ENCODE results near the gene BCORL1.

Gene BCORL1

GRCh38 chrX:130072345-130072740 lies 89.9 kb downstream of the BCORL1 start:
- DNase-seq: no peak

- DNase-seq: no peak
Measured at GRCh38 chrX:130075777-130076176, 93.3 kb downstream of the BCORL1 start.

- peak; percentile 61 for DNase-seq
Measured at GRCh38 chrX:130079824-130080406, 97.5 kb downstream of the BCORL1 start.

GRCh38 chrX:130080791-130081367 lies 98.4 kb downstream of the BCORL1 start:
- no peak for DNase-seq

- DNase-seq: no peak
Measured at GRCh38 chrX:130081421-130082045, 99.1 kb downstream of the BCORL1 start.

- DNase-seq: peak; percentile 61
Measured at GRCh38 chrX:130082244-130083106, 100.0 kb downstream of the BCORL1 start.

GRCh38 chrX:130083107-130083490 lies 100.7 kb downstream of the BCORL1 start:
- no peak for DNase-seq

GRCh38 chrX:130083656-130084382 lies 101.4 kb downstream of the BCORL1 start:
- DNase-seq: no peak

GRCh38 chrX:130084631-130085237 lies 102.3 kb downstream of the BCORL1 start:
- no peak for DNase-seq

GRCh38 chrX:130085551-130086446 lies 103.4 kb downstream of the BCORL1 start:
- DNase-seq: no peak

GRCh38 chrX:130086447-130087206 lies 104.2 kb downstream of the BCORL1 start:
- peak; percentile 56 for DNase-seq

GRCh38 chrX:130090364-130090763 lies 107.9 kb downstream of the BCORL1 start:
- DNase-seq: no peak

- peak; percentile 78 for DNase-seq
Measured at GRCh38 chrX:130091980-130092522, 109.6 kb downstream of the BCORL1 start.

GRCh38 chrX:130093271-130093670 lies 110.8 kb downstream of the BCORL1 start:
- no peak for DNase-seq

GRCh38 chrX:130094696-130095095 lies 112.3 kb downstream of the BCORL1 start:
- DNase-seq: no peak

GRCh38 chrX:130095249-130096030 lies 113.0 kb downstream of the BCORL1 start:
- no peak for DNase-seq

- no peak for DNase-seq
Measured at GRCh38 chrX:130097507-130098209, 115.2 kb downstream of the BCORL1 start.

- DNase-seq: no peak
Measured at GRCh38 chrX:130098210-130098552, 115.7 kb downstream of the BCORL1 start.

- no peak for DNase-seq
Measured at GRCh38 chrX:130100180-130100579, 117.7 kb downstream of the BCORL1 start.

All from activated CD4-positive, CD25-positive, alpha-beta regulatory T cell treated with anti-CD3 and anti-CD28 coated beads, Interleukin-2, amount 50 U/mL, for 72 hours (primary cell).